Measurements from ENCODE around the gene ILK. TPM values are rescaled to one million over a fixed set of nuclear protein-coding genes. Genes with fewer than 3 reads are reported as not detected.
A peak's percentile ranks its signal among the peaks of the same experiment; 100 is the strongest.

The ILK gene
- total RNA-seq, 4 donors from 2014 or later: 101 to 144 (median 121) TPM

GRCh38 chr11:6568191-6568918 lies 35.2 kb upstream of the ILK start:
- Histone ChIP-seq H3K4me1 (peaks cover 47 to 52% of the 10 kb centered on the region in 2 donors), H3K9me3 (no peaks in the 10 kb centered on the region), H3K27ac (peak overlapping the region; percentile 54 to 70 (median 70)), H3K36me3 (no peaks in the 10 kb centered on the region), H3K27me3 (no peaks in the 10 kb centered on the region), H3K4me3 (replicated peaks in 1 of 3) (no peak overlapping the region)
- intact Hi-C loops (cut with DNase I): no loop called here
- 35 to 40% methylated on average over 4 of the region's 4 CpGs for WGBS, 2 donors
- TF ChIP-seq POLR2A (IDR thresholded peaks at IDR 0.05): peak in 1 of 2 donors; percentile 30
- TF ChIP-seq, protein P1, sequence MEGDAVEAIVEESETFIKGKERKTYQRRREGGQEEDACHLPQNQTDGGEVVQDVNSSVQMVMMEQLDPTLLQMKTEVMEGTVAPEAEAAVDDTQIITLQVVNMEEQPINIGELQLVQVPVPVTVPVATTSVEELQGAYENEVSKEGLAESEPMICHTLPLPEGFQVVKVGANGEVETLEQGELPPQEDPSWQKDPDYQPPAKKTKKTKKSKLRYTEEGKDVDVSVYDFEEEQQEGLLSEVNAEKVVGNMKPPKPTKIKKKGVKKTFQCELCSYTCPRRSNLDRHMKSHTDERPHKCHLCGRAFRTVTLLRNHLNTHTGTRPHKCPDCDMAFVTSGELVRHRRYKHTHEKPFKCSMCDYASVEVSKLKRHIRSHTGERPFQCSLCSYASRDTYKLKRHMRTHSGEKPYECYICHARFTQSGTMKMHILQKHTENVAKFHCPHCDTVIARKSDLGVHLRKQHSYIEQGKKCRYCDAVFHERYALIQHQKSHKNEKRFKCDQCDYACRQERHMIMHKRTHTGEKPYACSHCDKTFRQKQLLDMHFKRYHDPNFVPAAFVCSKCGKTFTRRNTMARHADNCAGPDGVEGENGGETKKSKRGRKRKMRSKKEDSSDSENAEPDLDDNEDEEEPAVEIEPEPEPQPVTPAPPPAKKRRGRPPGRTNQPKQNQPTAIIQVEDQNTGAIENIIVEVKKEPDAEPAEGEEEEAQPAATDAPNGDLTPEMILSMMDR (IDR thresholded peaks at IDR 0.05): no peak
- peak; percentile 96 to 97 for DNase-seq

- intact Hi-C loops (cut with DNase I): no loop called here
- peaks cover 47 to 54% of the 10 kb centered on the region in 2 donors for H3K4me1 ChIP-seq
- H3K27ac ChIP-seq: no peak overlapping the region
- H3K27me3 ChIP-seq: no peaks in the 10 kb centered on the region
- H3K36me3 ChIP-seq: no peaks in the 10 kb centered on the region
- DNase-seq: no peak
- 86 to 93% methylated on average over 5 of the region's 5 CpGs for WGBS, 2 donors
- no peak for TF ChIP-seq POLR2A (IDR thresholded peaks at IDR 0.05)
- TF ChIP-seq, protein P1 (IDR thresholded peaks at IDR 0.05): no peak
- H3K4me3 ChIP-seq (replicated peaks in 1 of 3): no peak overlapping the region
- H3K9me3 ChIP-seq: no peaks in the 10 kb centered on the region
Observed at GRCh38 chr11:6569706-6570105, 33.9 kb upstream of the ILK start.

DNA sequence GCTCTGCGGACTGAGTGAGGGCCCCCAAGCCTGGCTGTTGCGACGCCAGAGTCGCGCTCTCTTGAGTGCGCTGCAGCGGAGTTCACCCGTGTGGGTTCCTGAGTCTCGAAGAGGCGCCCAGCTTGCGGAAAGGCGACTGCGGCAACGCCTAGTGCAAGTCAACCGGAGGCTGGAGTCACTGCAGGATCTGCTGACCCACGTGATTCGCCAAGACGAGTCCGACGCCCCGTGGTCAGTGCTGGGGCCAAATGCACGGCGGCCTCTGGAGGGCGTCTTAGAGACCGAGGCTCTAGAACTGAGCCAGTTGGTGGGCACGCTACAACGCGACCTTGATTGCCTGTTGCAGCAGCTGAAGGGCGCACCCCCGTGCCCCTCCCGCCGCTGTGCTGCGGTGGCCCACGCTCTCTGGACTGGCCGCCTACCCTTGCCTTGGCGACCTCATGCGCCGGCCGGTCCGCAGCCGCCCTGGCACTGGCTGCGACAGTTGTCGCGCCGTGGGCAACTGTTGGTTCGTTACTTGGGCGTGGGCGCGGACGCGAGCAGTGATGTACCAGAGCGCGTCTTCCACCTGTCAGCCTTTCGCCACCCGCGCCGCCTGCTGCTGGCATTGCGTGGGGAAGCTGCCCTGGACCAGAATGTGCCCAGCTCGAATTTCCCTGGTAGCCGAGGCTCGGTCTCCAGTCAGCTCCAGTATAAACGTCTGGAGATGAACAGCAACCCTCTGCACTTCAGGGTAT lies 32.7 kb upstream of the ILK start:
- Histone ChIP-seq H3K36me3 (no peaks in the 10 kb centered on the region), H3K4me1 (peaks cover 47 to 57% of the 10 kb centered on the region in 2 donors), H3K4me3 (replicated peaks in 1 of 3) (no peak overlapping the region), H3K27ac (no peak overlapping the region), H3K9me3 (no peaks in the 10 kb centered on the region), H3K27me3 (no peaks in the 10 kb centered on the region)
- WGBS, 2 donors: 60 to 91% methylated on average over 36 to 50 of the region's 62 CpGs
- intact Hi-C loops (cut with DNase I): no loop called here
- no peak for DNase-seq
- TF ChIP-seq POLR2A (IDR thresholded peaks at IDR 0.05): no peak
- TF ChIP-seq, protein P1 (IDR thresholded peaks at IDR 0.05): no peak

- WGBS, 2 donors: 75 to 88% methylated on average over 19 to 22 of the region's 22 CpGs
- DNase-seq: no peak
- Histone ChIP-seq H3K36me3 (no peaks in the 10 kb centered on the region), H3K27ac (no peak overlapping the region), H3K4me3 (replicated peaks in 1 of 3) (no peak overlapping the region), H3K27me3 (no peaks in the 10 kb centered on the region), H3K4me1 (peaks cover 41 to 51% of the 10 kb centered on the region in 2 donors), H3K9me3 (no peaks in the 10 kb centered on the region)
- intact Hi-C loops (cut with DNase I): no loop called here
- TF ChIP-seq, protein P1 (IDR thresholded peaks at IDR 0.05): no peak
- no peak for TF ChIP-seq POLR2A (IDR thresholded peaks at IDR 0.05)
Observed at GRCh38 chr11:6571434-6572008, 32.1 kb upstream of the ILK start.

Measured in thyroid gland (tissue), 4 donors.